ENCODE data around the gene ZNF730.
"Not testable (repeated sequence)": the region's sequence is repeated elsewhere in the genome, so short reads cannot be mapped to it uniquely, and the experiment has no call there.

The ZNF730 gene

GRCh38 chr19:23116802-23117571 lies at the start of gene ZNF730:
ZNF730 (plus strand) TSS chr19:23117025; CDS start chr19:23117174, 149 bp downstream.
- no peak for DNase-seq (ENCODE audit: low spot score)

DNA sequence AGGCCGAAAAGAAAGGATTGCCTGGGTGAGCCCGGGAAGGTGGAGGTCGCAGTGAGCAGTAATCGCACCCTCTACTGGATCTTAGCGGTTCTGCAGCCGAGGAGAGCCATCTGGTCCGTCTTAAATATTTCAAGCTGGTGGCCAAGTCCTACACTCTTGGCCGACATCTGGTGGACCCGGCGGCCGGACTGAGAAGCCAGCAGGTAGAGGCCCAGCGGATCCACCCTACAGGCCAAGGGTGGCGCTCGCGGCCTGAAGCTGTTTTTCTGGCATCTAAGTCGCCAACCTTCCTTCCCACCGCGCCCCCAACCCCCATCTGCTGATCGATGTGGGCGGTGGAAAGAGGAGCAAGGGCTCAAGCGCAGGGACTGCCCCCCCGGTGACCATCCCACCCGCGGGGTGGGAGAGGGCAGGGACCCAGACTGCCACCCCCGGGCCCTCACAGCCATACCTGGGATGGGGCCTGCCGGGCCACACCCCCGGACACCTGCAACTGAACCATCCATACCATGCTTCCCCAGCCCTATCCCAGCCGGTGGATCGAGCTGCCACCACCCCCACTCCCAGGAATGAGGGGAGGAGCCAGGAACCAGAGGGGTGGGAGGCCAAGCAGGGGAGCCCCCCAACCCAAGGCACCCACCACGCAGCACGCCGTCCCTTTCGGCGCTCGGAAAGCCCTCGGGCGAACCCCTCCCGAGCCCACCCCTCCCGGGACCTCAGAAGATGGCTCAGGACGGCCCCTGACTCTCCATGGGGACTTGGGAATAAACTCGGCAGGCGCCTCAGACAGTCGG lies 46.3 kb upstream of the ZNF730 start:
- no peak for DNase-seq (ENCODE audit: low spot score)

DNA sequence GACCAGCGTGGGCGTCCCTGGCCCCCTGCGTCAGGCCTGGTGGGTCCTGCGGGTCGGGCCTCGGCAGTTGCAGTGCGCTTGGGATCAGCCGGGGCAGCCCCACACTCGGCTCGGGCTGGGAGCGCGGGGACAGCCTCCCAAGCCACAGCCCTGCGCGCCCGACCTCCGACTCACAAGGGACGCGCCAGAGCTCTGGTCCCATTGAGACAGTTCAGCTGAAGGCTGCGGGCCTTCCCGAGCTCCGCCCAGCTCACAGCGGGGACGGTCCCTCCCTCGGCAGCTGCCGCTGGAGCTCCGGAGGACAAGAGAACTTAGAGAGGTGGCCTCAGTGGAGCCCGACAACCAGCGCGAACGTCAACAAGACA lies 45.7 kb upstream of the ZNF730 start:
- no peak for DNase-seq (ENCODE audit: low spot score)

DNA sequence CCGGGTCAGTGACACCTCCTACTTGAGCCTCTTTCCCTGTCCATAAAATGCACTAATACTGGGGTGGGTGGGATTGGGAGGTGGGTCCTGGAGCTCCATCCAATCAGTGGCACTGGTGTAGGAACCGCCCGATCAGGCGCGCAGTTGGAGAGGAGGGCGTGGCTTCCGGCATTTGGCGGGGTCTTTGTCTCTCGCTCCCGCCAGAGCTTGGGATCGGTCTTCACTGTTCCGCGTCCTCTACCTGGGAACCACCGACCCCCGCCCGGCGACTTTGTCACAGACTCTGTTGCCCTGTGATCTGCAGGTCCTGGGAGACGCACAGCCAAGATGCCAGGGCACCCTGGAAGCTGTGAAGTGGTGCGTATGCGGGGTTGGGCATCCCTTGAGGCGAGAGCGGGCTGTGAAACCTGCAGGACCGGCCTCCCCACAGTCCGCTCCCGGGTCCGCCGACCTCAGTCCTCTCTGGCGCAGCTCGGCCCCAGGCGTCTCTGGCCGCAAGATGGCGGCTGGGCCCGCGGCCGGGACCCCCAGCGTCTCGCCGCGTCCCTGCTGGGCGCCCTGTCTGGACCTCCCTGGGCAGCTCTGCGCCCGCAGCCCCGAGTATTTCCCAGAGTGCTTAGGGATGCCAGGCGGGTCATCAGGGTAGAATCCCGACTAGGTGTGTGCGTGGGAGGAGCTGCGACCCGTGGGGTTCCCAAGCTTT lies 41.6 kb upstream of the ZNF730 start:
- DNase-seq (ENCODE audit: low spot score): no peak

GRCh38 chr19:23077776-23078175 lies 39.0 kb upstream of the ZNF730 start:
- not testable (repeated sequence) for DNase-seq (ENCODE audit: low spot score)

GRCh38 chr19:23093832-23094231 lies 23.0 kb upstream of the ZNF730 start:
- no peak for DNase-seq (ENCODE audit: low spot score)

DNA sequence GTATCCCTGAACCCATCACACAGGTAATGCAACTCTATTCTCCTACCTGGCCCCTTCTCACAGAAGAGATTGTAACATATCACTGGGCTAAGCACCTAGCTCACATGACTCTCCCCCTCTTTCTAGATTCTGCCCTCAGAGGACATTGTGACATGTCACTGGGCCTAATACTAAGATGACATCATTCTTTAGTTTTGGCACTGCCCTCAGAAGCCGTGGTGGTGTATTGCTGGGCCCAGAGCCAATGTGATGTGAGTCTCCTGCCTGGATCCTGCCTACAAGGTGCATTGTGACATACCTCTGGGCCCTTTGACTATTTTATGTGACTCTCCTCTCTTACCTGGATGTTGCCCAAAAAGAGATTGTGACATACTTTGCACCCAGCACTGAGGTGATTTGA lies 21.4 kb upstream of the ZNF730 start:
- no peak for DNase-seq (ENCODE audit: low spot score)

- DNase-seq (ENCODE audit: low spot score): no peak
These were observed 18.5 kb upstream of the ZNF730 start for GRCh38 chr19:23098286-23098685.

- DNase-seq (ENCODE audit: low spot score): no peak
These were observed 17.8 kb upstream of the ZNF730 start for GRCh38 chr19:23098988-23099387.

DNA sequence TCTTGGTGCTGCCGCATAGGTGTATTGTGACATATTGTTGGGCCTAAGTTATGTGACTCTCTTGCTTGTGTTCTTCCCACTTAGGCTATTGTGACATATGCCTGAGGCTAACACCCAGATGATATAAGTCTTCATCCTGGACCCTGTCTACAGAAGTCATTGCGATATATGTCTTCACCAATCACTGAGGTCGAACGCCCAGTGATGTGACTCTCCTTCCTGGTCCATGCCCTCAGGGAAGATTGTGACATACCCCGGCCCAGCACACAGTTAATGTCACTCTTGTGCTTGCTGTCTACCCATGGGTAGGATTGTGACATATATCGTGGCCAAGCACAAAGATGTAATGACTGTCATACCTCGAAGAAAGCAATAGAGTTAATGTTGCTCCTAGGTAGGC lies 16.9 kb upstream of the ZNF730 start:
- DNase-seq (ENCODE audit: low spot score): no peak

DNA sequence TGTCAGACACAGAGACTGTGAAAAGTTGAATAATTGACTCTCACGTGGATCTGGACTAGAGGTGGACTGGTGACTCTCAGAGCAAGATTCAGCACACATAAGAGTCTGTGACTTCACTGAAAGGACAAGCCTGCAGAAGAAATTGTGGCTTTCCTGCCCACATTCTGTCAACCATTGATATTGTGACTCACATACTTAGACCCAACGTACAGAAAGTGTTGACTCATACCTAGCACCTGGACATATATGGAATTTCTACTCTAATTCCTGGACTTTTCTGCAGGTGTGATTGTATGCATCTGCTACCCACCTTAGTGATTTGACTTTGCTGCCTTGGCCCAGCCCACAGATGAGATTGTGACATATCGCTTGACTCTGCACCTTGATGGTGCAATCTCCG lies 15.6 kb upstream of the ZNF730 start:
- no peak for DNase-seq (ENCODE audit: low spot score)

DNA sequence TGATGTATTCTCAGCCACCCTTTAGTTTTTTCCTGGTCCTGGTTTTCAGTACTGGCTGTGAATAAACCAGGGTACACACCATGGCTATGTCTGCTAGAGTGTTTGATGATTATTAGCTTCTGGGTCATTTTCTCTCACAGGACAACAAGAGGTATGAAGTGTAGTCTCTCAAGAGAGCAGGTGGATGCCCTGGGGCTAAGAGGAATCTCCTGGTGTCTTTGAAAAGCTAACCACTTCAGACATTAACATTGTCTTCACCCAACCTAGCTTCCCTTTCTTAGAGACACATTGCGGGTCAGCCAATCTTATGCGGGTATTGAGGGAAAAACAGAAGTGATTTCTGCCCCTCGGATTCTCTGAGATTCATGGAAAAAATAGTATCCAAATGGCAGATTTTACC lies 1.6 kb downstream of the ZNF730 start:
- DNase-seq (ENCODE audit: low spot score): no peak

DNA sequence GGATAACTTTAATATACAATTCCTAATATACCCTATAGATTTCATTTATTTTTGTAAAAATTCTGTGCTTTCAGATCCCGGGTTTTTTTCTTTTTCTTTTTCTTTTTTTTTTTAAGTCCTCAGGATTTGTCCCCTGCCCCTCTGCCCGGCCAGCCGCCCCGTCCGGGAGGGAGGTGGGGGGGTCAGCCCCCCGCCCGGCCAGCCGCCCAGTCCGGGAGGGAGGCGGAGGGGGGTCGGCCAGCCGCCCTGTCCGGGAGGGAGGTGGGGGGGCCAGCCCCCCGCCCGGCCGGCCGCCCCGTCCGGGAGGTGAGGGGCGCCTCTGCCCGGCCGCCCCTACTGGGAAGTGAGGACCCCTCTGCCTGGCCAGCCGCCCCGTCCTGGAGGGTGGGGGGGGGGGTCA lies 17.4 kb downstream of the ZNF730 start:
- not testable (repeated sequence) for DNase-seq (ENCODE audit: low spot score)

DNA sequence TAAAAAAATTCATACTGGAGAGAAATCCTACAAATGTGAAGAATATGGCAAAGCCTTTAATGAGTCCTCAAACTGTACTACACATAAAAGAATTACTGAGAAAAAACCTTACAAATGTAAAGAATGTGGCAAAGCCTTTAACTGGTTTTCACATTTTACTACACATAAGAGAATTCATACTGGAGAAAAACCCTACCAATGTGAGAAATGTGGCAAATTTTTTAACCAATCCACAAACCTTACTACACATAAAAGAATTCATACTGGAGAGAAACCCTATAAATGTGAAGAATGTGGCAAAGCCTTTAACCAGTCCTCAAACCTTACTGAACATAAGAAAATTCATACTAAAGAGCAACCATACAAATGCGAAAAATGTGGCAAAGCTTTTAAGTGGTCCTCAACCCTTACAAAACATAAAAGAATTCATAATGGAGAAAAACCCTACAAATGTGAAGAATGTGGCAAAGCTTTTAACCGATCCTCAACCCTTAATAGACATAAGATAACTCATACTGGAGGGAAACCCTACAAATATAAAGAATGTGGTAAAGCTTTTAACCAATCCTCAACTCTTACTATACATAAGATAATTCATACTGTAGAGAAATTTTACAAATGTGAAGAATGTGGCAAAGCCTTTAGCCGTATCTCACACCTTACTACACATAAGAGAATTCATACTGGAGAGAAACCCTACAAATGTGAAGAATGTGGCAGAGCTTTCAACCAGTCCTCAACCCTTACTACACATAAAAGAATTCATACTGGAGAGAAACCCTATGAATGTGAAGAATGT lies 29.0 kb downstream of the ZNF730 start:
- no peak for DNase-seq (ENCODE audit: low spot score)

DNA sequence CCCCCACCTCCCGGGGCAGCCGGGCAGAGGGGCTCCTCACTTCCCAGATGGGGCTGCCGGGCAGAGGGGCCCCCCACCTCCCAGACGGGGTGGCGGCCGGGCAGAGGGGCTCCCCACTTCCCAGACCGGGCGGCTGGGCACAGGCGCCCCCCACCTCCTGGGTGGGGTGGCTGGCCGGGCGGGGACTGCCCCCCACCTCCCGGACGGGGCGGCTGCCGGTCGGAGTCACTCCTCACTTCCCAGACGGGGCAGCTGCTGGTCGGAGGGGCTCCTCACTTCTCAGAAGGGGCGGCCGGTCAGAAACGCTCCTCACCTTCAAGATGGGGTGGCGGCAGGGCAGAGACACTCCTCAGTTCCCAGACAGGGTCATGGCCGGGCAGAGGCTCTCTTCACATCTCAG lies 43.9 kb downstream of the ZNF730 start:
- DNase-seq (ENCODE audit: low spot score): no peak

GRCh38 chr19:23168286-23168685 lies 51.5 kb downstream of the ZNF730 start:
- not testable (repeated sequence) for DNase-seq (ENCODE audit: low spot score)

DNA sequence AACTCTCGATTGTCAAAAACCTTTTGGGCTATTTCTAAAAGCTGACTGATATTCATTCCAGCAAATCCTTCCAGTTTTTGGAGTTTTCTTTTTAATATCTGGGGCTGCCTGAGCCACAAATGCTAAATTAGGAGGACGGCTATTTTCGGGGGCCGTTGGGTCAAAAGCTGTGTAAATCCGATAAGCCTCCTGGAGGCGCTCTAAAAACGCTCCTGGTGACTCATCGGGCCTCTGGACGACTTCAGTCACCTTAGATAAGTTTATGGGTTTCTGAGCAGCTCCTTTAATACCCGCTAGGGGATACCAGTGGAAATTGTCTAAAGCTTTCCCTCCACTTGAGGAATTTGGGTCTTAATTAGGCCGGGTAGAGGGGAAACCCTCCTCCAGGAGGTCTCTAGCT lies 66.4 kb downstream of the ZNF730 start:
- no peak for DNase-seq (ENCODE audit: low spot score)

DNA sequence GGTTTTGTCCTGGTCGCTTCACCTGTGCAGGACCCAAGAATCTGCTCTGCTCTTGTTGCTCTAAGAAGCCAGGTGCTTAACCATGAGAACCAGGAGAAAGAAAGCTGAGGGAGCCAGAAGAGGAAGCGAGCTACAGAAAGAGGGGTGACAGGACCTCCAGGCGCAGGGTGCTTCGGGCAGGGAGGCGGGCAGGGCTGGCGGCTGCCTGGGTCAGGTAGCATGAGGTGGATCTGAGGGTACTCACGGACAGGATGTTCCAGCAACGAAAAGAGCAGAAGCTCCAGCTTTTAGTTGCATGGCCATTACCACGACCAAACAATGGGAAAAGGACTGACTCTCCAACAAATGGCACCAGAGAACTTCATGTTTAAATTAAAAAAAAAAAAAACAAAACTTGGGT lies 73.5 kb downstream of the ZNF730 start:
- DNase-seq (ENCODE audit: low spot score): no peak

Measured in LoVo (cell line).